ENCODE measurements around the gene CTSK. TPM values are rescaled to one million over a fixed set of nuclear protein-coding genes. Genes with fewer than 3 reads are reported as not detected.
"Not testable (repeated sequence)": the region's sequence is repeated elsewhere in the genome, so short reads cannot be mapped to it uniquely, and the experiment has no call there.

The CTSK gene
- total RNA-seq, result 1 to 10 TPM; 4.1 to 5.3 TPM

DNA sequence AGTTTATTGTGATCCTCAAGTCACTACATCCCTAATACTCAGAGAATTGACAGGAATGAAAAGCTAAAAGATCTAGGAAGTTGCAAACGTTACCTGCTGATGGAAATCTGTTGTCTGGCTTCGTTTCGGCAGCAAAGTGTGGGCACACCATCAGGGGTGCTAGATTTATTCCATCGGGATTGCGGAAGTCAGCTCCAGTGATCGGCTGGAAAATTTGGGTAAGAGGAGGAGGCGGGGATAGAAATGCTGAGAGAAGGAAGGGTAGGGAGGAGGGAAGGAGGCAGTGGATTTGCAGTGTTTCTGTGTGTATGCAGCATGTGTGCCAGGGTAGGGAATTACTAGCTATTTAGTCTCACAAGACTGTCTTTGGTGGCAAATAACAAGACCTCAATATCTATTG, at the start of gene CTSK:
Gene CTSK, minus strand, starts transcription at position 140 of the 400 bp plus-strand sequence. CDS start 1,455 bp downstream, outside the sequence.
- peak within 1 kb of the TSS in 1 of 2 donors; percentile 45 for H3K27ac Mint-ChIP-seq
- no peaks in the 10 kb centered on the region for H3K9me3 Mint-ChIP-seq
- H3K4me3 Mint-ChIP-seq, result no peak within 1 kb of the TSS
- H3K4me1 Mint-ChIP-seq (ENCODE audit: low read depth in 2 of 2), result peaks cover 10 to 13% of the 10 kb centered on the region in 2 donors
- no peaks in the 10 kb centered on the region for H3K36me3 Mint-ChIP-seq
- no peak for ATAC-seq
- no peaks in the 10 kb centered on the region for H3K27me3 Mint-ChIP-seq
- no peak for DNase-seq (ENCODE audit: low spot score)

GRCh38 chr1:150852734-150853133, 44.7 kb upstream of the CTSK start:
- not testable (repeated sequence) for H3K9me3 Mint-ChIP-seq; H3K27me3 Mint-ChIP-seq; DNase-seq (ENCODE audit: low spot score); H3K36me3 Mint-ChIP-seq; H3K4me3 Mint-ChIP-seq; H3K4me1 Mint-ChIP-seq (ENCODE audit: low read depth in 2 of 2); ATAC-seq
- peak overlapping the region in 1 of 2 donors; percentile 9 for H3K27ac Mint-ChIP-seq

DNA sequence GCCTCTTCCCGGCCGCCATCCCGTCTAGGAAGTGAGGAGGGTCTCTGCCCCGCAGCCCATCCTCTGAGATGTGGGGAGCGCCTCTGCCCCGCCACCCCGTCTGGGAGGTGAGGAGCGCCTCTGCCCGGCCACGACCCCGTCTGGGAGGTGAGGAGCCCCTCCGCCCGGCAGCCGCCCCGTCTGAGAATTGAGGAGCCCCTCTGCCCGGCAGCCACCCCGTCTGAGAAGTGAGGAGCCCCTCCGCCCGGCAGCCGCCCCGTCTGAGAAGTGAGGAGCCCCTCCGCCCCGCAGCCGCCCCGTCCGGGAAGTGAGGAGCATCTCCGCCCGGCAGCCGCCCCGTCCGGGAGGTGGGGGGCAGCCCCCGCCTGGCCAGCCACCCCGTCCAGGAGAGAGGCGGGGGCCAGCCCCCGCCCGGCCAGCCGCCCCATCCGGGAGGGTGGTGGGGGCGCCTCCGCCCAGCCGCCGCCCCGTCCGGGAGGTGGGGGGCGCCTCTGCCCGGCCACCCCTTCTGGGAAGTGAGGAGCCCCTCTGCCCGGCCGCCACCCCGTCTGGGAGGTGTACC, 42.8 kb upstream of the CTSK start:
- not testable (repeated sequence) for ATAC-seq; H3K27ac Mint-ChIP-seq; H3K4me1 Mint-ChIP-seq (ENCODE audit: low read depth in 2 of 2); H3K9me3 Mint-ChIP-seq; DNase-seq (ENCODE audit: low spot score); H3K36me3 Mint-ChIP-seq; H3K4me3 Mint-ChIP-seq; H3K27me3 Mint-ChIP-seq

DNA sequence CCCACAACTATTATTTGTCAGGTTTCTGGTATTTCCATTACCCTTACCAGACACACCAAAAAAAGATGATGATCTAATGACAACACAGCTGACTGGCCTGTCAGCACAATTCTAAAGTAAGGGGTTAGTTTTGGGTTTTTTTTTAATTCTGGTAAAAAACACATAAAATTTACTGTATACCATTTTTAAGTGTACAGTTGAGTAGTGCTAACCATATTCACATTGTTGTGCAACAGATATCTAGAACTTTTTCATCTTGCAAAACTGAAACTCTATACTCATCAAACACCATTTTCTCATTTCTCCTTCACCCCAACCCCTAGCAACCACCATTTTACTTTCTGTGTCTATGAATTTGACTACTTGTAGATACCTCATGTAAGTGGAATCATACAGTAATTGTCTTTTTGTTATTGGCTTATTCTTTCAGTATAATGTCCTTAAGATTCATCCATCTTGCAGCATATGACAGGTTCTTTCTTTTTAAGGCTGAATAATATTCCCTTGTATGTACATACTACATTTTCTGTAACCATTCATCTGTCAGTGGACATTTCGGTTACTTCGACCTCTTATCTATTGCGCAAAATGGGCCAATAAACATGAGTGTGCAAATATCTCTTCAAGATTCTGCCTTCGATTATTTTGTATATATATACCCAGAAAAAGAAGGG, 38.5 kb upstream of the CTSK start:
- DNase-seq (ENCODE audit: low spot score), result no peak
- no peaks in the 10 kb centered on the region for H3K27me3 Mint-ChIP-seq
- H3K27ac Mint-ChIP-seq, result peak overlapping the region in 1 of 2 donors; percentile 36
- H3K36me3 Mint-ChIP-seq, result peaks cover 4% of the 10 kb centered on the region
- H3K4me1 Mint-ChIP-seq (ENCODE audit: low read depth in 2 of 2), result peaks cover 5 to 9% of the 10 kb centered on the region in 2 donors
- no peaks in the 10 kb centered on the region for H3K9me3 Mint-ChIP-seq
- peak; percentile 56 to 74 for ATAC-seq
- no peak overlapping the region for H3K4me3 Mint-ChIP-seq

- no peak overlapping the region for H3K4me3 Mint-ChIP-seq
- H3K4me1 Mint-ChIP-seq (ENCODE audit: low read depth in 2 of 2), result peaks cover 5 to 9% of the 10 kb centered on the region in 2 donors
- ATAC-seq (no peak), DNase-seq (ENCODE audit: low spot score) (no peak)
- peaks cover 11% of the 10 kb centered on the region for H3K36me3 Mint-ChIP-seq
- H3K9me3 Mint-ChIP-seq, result no peaks in the 10 kb centered on the region
- no peaks in the 10 kb centered on the region for H3K27me3 Mint-ChIP-seq
- no peak overlapping the region for H3K27ac Mint-ChIP-seq
Measured at GRCh38 chr1:150843474-150843873, 35.4 kb upstream of the CTSK start.

DNA sequence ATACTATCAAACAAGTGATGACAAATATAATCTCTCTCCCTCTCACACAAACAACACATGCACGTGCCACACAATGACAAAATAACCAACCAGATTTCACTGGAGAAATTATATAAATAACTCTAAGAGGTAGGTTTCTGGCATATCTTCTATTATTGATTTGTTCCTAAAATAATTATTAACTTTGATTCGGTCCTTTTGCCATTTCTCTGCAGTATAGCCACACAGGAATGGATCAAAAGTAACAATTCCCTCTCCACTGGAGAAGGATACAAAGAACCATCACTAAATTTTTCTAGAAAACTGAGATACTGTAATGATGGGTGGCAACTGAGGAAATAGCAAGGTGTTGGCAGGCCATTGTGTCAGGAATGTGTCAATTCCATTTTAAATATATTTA, 34.9 kb upstream of the CTSK start:
- no peak overlapping the region for H3K4me3 Mint-ChIP-seq
- H3K27ac Mint-ChIP-seq, result peak overlapping the region in 1 of 2 donors; percentile 41
- DNase-seq (ENCODE audit: low spot score) (no peak), ATAC-seq (no peak)
- no peaks in the 10 kb centered on the region for H3K9me3 Mint-ChIP-seq
- H3K4me1 Mint-ChIP-seq (ENCODE audit: low read depth in 2 of 2), result peaks cover 5 to 9% of the 10 kb centered on the region in 2 donors
- peaks cover 11% of the 10 kb centered on the region for H3K36me3 Mint-ChIP-seq
- no peaks in the 10 kb centered on the region for H3K27me3 Mint-ChIP-seq

- Mint-ChIP-seq H3K27me3 (no peaks in the 10 kb centered on the region), H3K9me3 (no peaks in the 10 kb centered on the region), H3K4me1 (ENCODE audit: low read depth in 2 of 2) (peaks cover 5 to 9% of the 10 kb centered on the region in 2 donors), H3K36me3 (peaks cover 12% of the 10 kb centered on the region), H3K27ac (peak overlapping the region; percentile 8 to 41), H3K4me3 (no peak overlapping the region)
- DNase-seq (ENCODE audit: low spot score) (no peak), ATAC-seq (no peak)
Measured at GRCh38 chr1:150842343-150842742, 34.3 kb upstream of the CTSK start.

DNA sequence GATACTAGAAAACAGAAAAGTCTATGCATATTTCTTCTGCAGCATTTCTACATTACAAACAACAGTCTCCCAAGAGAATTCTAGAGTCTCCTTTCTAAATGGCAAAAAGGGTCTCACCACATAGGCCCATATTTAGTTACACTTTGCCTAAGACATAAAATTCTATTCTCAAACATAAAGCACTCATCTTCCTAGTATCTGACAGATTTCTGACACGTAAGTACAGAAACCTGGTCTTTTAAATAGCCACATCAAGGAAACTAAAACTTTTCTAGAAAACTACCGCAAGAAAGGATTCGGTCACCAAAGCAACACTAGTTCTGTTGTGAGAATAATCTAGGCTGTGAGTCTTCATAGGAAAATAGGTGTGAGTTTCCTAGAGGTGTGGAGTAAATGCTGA, 33.6 kb upstream of the CTSK start:
- no peak for ATAC-seq
- no peak for DNase-seq (ENCODE audit: low spot score)
- Mint-ChIP-seq H3K4me3 (no peak overlapping the region), H3K36me3 (peaks cover 15% of the 10 kb centered on the region), H3K9me3 (no peaks in the 10 kb centered on the region), H3K4me1 (ENCODE audit: low read depth in 2 of 2) (peaks cover 2 to 6% of the 10 kb centered on the region in 2 donors), H3K27me3 (no peaks in the 10 kb centered on the region), H3K27ac (peak overlapping the region; percentile 8 to 41)

DNA sequence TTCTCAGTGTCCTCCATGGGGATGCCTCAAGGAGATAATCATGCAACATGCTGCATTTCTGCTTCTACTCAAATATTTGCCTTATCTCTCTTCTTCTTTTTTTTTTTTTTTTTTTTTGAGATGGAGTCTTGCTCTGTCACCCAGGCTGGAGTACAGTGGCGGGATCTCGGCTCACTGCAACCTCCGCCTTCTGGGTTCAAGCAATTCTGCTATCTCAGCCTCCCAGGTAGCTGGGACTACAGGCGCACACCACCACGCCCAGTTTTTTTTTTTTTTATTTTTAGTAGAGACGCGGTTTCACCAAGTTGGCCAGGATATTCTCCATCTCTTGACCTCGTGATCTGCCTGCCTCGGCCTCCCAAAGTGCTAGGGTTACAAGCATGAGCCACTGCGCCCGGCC, 32.8 kb upstream of the CTSK start:
- H3K4me1 Mint-ChIP-seq (ENCODE audit: low read depth in 2 of 2); ATAC-seq; H3K9me3 Mint-ChIP-seq; H3K27me3 Mint-ChIP-seq; H3K4me3 Mint-ChIP-seq; DNase-seq (ENCODE audit: low spot score); H3K27ac Mint-ChIP-seq: not testable (repeated sequence)
- H3K36me3 Mint-ChIP-seq, result peaks cover 14% of the 10 kb centered on the region

GRCh38 chr1:150836129-150836773, 28.2 kb upstream of the CTSK start:
- DNase-seq (ENCODE audit: low spot score) (no peak), ATAC-seq (no peak)
- Mint-ChIP-seq H3K36me3 (peaks cover 32% of the 10 kb centered on the region), H3K4me3 (no peak overlapping the region), H3K27ac (no peak overlapping the region), H3K27me3 (no peaks in the 10 kb centered on the region), H3K4me1 (ENCODE audit: low read depth in 2 of 2) (no peaks in the 10 kb centered on the region), H3K9me3 (no peaks in the 10 kb centered on the region)

DNA sequence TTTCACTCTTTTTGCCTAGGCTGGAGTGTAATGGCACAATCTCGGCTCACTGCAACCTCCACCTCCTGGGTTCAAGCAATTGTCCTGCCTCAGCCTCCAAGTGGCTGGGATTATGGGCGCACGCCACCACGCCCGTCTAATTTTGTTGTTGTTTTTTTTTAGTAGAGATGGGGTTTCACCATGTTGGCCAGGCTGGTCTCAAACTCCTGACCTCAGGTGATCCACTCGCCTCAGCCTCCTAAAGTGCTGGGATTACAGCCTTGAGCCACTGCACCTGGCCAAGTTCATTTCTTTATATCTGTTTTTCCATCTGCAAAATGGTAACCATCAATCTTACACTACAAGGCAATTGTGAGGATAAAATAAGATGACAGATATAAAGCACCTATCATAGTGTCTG, 25.9 kb upstream of the CTSK start:
- not testable (repeated sequence) for H3K27ac Mint-ChIP-seq; H3K4me1 Mint-ChIP-seq (ENCODE audit: low read depth in 2 of 2); DNase-seq (ENCODE audit: low spot score); ATAC-seq; H3K27me3 Mint-ChIP-seq; H3K4me3 Mint-ChIP-seq; H3K9me3 Mint-ChIP-seq
- H3K36me3 Mint-ChIP-seq, result peaks cover 31% of the 10 kb centered on the region

GRCh38 chr1:150832597-150832996, 24.5 kb upstream of the CTSK start:
- DNase-seq (ENCODE audit: low spot score), result no peak
- ATAC-seq, result no peak
- no peaks in the 10 kb centered on the region for H3K4me1 Mint-ChIP-seq (ENCODE audit: low read depth in 2 of 2)
- H3K9me3 Mint-ChIP-seq, result no peaks in the 10 kb centered on the region
- no peaks in the 10 kb centered on the region for H3K27me3 Mint-ChIP-seq
- H3K4me3 Mint-ChIP-seq, result no peak overlapping the region
- H3K27ac Mint-ChIP-seq, result no peak overlapping the region
- H3K36me3 Mint-ChIP-seq, result peaks cover 29% of the 10 kb centered on the region

DNA sequence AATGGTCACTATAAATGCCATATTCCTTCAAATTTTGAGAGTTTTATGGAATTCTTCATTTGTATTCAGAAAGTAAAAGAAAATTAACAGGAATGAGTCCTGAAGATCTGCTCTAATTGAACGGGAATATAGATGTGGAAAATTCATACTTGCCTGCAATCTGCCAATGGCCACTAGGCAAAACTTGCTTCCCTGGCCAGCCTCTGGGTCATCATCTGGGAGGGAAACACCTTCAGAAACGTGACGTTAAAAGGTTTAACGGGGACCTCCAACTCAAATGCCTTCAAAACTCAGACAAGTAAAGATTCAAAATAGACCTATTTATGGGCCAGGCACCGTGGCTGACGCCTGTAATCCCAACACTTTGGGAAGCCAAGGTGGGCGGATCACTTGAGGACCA, 21.7 kb upstream of the CTSK start:
- Mint-ChIP-seq H3K9me3 (no peaks in the 10 kb centered on the region), H3K27me3 (no peaks in the 10 kb centered on the region), H3K4me3 (no peak overlapping the region), H3K27ac (no peak overlapping the region), H3K4me1 (ENCODE audit: low read depth in 2 of 2) (no peaks in the 10 kb centered on the region), H3K36me3 (peaks cover 12% of the 10 kb centered on the region)
- no peak for DNase-seq (ENCODE audit: low spot score)
- ATAC-seq, result no peak

- ATAC-seq, result no peak
- no peak for DNase-seq (ENCODE audit: low spot score)
- H3K4me1 Mint-ChIP-seq (ENCODE audit: low read depth in 2 of 2), result no peaks in the 10 kb centered on the region
- H3K9me3 Mint-ChIP-seq, result no peaks in the 10 kb centered on the region
- H3K36me3 Mint-ChIP-seq, result peaks cover 4% of the 10 kb centered on the region
- H3K4me3 Mint-ChIP-seq, result no peak overlapping the region
- H3K27me3 Mint-ChIP-seq, result no peaks in the 10 kb centered on the region
- no peak overlapping the region for H3K27ac Mint-ChIP-seq
Measured at GRCh38 chr1:150826299-150826698, 18.2 kb upstream of the CTSK start.
